ENCODE measurements around the gene TIMM44.

TIMM44 gene, protein sequence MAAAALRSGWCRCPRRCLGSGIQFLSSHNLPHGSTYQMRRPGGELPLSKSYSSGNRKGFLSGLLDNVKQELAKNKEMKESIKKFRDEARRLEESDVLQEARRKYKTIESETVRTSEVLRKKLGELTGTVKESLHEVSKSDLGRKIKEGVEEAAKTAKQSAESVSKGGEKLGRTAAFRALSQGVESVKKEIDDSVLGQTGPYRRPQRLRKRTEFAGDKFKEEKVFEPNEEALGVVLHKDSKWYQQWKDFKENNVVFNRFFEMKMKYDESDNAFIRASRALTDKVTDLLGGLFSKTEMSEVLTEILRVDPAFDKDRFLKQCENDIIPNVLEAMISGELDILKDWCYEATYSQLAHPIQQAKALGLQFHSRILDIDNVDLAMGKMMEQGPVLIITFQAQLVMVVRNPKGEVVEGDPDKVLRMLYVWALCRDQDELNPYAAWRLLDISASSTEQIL

DNA sequence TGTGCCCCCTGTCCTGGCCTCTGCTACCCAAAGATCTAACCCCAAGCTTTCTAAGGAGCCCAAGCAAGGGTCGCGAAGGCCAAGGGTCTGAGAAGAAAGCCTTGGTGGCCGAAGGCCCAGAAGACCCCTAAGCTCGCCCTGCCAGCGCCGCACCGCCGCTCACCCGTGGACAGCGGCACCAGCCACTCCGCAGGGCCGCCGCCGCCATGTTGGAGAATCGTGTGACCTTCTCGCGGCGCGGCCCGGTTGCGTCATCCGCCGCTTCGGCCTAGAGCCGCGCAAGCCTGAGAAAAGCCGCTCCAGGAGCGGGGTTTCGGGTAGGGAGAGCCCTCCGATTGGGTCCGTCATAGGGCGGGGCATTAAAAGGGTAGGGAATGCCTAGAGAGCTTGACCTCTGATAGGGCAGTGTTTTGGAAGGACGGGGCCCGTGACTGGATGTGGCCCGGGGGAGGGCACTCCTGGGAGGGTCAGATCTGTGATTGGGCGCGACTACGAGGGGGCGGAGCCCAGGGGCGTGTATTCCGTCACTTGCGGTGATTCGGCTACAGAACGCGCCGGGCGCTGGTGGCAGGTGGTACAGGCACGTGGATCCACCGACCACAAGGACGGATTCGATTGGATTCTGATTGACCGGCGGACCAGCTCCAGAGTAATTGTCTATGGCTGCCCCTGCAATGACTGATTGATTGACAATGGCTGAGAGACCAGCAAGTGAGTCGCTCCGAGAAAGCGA, at the start of gene TIMM44:
Gene TIMM44 (minus strand): TSS at position 223 of the 733 bp plus-strand sequence. CDS start 15 bp downstream, at position 208.
- peak; percentile 99 for DNase-seq

DNA sequence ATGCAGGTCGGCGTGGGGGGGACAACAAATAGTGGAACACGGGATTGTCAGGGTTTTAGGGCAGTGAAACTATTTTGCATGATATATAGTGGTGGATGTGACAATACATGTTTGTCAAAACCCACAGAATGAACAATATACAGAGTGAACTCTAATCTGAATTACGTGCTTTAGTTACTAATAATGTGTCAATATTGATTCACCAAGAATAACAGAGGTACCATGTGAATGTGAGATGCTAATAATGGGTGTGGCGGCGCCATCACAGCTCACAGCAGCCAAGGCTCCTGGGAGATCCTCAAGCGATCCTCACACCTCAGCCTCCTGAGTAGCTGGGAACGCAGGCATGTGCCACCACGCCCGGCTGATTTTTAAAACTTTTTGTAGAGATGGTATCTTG, 49.1 kb upstream of the TIMM44 start:
- DNase-seq: no peak

DNA sequence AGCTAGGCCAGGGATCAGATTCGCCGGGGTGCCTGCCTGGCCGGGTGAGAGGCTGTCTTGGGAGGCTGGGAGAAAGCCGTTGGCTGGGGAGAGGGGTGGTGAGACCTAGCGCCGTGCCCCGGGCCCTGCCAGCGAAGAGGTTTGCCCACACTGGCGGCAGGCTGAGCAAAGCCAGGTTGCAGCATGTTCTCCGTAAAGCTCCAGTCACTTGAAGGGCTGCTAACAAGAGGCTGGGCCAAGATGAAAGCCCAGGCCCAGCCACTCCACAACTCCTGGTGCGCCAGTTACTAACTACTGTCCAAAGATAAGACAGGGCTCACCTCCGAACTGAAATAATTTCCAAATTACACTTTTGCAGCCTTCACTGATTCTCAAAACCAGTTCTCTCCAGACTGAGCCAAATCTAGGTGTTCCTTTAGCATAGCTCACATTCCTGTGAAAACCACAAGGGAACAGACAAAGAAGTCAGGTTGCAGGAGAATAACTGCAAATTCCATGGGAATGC, 45.7 kb upstream of the TIMM44 start:
- no peak for DNase-seq

DNA sequence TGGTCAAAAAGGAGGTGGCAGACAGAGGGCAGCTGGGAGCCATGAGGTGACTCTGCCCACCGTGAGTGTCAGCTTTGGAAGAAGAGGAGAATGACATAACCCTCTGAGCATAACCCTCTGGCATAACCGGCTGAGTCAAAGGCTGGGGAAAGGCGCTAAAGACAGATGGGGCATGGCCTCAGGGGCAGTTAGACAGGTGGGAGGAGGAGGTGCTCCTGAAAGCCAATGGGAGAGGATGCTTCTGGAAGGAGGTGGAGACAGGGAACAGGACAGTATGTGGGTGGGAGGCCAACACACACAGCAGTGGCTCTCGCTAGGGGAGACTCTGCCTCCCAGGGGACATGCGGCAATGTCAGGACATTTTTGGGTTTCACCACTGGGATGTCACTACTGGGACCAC, 44.8 kb upstream of the TIMM44 start:
- DNase-seq: no peak

DNA sequence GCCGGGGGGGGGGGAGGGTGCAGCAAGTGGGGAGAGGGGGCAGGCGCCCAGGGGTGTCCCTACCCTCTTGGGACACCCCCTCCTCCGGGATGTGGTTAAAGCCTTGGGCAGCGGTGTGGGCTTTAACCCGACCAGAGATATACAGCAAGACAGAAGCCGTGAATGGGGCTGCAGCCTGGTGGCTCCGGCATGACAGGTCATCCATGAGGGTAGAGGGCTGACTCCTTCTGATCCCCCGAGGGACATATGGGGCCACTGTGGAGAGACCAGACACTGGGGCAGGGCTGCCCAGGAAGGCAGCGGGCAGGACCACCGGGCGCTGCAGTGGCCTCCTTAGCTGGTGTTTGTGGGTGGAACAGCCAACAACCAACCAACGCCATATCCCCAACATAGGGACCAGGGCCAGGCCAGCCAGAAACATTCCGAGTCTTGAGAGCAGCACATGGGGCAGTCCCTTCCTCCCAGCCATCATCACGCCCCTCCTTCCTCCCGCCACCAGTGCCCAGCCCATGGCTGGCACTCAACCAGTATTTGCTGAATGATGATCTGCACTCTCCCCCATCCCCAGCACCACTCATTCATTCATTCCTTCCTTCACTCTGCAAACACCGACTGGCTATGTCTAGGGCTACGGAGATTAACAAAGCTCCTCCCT, 43.8 kb upstream of the TIMM44 start:
- DNase-seq: no peak

DNA sequence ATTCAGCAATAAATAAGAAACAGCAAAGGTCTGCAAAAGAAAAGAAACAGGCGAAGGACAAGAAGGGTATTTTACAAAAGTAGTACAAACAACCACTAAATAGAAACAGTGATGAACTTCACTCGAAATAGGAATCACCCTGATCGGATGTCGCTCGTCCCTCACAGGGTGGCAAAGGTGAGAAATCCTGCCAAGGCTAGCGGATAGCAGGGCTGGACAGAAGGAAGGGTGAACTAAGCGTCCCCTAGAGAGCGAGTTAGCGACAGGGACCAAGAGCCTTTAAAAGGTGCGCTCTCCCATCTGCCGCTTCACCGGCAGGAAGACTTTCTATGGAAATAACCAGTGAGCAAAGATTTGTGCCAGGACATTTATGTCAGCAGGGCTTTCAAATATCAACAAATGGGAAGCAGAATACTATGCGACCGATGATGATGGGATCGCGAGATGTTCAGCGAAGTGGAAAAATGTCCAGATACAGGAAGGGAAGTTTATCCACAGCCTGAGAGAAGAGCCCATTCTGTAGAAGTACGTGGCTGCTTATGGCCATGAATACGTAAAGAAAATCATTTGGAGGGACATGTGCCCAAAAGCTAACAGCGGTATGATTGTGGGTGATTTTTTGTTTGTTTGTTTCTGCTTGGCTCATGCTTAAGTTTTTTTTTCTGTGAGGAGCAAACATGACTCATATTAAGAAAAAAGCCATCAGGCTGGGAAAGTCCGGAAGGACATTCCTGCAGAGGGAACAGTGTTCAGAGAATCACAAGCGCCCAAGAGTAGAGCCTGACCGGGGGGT, 43.1 kb upstream of the TIMM44 start:
- DNase-seq: no peak

DNA sequence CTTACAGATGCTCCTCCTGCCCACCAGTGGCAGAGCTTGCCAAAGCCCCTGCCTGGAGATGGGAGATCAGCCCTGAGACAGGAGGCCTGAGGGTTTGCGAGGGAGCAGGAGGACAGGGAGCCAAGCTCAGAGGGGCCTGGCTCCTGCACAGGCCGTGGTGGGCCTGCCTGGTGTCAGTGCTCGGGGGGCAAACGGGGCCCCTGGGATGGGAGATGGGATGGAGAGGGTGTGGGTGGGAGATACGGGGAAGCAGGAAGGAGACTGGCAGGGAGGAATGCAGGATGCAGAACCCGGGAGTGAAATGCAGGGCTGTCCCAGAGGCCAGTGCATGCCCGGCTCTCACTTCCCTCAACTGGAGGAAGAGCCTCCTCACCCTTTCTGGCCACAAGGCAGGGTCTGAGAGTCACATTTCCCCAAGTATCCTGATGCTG, 42.0 kb upstream of the TIMM44 start:
- DNase-seq: no peak

DNA sequence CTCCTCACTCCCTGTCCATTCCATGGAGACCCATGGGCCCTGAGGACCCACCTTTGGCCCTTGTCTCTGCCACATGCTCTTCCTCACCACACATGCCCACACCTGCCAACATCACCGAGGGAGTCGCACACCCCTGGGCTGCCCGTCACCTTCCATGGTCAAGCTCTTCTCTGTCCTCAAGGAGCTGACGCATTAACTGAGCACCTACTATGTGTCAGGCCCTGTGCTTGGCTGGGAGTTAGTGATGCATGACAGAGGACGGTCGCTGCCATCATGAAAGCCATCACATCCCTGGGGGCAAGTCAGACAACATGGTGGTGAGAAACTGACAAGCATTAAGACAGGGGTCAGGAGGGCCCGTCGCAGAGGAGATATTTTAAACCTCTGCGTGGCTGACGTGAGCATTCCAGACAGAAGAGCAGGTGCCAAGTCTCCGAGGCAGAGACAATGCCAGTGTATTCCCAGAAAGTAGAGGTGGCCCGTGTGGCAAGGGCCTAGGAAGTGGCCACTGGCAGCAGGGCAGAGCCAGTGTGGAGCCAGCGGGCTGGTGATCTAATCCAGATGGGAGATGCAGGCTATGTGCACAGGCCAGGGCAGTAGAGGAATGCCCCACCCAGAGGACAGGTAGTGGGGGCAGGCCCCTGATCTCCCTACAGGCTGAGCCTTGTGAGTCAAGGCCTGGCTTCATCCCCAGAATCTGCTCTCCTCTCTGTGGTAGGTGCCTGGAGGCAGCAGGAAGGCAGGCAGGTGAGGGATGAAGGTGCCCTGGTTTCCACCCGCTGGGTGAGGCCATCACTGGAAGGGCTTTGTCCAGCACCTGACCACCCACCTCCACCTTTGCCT, 40.8 kb upstream of the TIMM44 start:
- DNase-seq: no peak

DNA sequence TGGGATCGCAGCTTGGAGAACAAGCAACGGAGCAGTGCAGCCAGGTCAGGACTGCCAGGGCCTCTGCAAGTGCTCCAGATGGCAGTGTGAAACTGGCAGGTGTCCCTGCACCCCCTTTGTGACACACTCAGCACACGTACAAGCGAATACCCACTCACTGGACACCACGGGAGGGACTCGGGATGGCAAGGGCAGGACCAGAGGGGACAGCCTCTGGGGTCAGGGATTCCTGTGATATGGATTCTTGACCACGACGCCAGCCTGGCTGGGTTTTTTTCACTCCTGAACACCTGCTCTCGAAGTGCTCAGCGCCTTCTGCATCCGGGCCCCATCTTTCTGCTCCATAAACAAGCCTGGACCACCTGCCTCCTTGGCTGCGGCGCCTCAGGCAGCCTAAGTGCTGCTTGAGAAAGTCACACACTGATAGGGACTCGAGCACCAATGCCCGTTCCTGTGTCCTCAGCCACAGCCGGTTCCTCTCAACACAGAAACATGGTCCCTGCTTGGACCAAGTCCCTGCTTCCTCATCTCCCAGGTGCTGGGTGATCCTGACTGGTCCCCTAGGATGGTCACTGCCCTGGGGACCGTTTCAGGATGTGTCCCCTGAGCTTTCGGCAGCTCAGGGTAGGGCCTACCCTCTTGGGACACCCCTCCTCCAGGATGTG, 40.0 kb upstream of the TIMM44 start:
- DNase-seq: no peak

DNA sequence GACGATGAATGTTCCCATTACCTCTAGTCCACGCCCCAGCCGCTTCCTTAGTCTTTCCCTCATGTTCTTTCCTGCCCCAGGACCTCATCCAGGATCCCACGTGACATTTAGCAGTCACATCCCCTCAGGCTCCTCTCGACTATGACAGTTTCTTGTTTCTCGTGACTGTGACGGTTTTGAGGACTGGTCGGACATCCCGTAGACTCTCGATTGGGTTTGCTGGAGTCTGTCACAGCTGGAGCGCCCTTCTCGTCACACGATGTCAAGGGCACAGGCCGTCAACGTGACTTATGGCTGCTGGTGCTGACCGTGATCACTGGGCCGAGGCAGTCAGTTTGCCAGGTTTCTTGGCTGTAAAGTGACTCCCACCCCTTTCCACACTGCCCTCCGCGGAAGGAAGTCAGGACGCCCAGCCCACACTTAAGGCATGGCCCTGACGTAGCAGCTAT, 39.2 kb upstream of the TIMM44 start:
- DNase-seq: no peak

DNA sequence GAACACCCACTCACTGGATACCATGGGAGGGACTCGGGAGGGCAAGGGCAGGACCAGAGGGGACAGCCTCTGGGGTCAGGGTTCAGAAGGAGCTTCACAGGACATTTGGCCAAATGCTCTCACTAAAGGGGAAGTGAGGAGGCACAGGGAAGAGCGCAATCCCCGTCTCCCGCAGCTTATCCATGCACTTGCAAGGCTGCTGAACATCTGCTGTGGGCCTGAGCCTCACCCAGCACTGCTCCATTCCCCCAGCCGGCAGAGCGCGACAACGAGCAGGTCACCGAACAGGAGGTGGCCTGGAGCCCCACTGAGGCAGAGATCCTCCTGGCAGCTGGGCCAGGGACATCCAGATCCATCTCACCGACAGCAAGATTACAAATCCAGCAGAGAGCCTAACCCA, 38.6 kb upstream of the TIMM44 start:
- DNase-seq: no peak

DNA sequence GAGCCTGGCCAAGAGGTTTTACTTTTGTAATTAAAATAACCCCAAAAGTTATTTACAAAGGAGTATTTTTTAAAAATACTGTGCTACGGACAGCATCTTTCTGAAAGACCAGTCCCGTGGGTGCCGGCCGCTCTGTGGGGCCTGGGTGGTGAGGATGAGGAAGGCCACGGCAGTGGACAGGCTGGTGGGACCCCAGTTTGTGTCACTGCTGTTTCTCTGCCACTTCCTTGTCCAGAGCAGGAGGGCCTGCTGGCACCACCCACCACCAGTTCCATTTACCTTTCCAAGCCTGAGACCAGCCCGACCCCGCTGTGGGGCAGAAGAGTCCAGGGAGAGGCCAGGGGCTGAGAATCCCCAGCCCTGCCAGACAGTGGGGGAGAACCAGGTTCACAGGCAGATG, 38.2 kb upstream of the TIMM44 start:
- no peak for DNase-seq

DNA sequence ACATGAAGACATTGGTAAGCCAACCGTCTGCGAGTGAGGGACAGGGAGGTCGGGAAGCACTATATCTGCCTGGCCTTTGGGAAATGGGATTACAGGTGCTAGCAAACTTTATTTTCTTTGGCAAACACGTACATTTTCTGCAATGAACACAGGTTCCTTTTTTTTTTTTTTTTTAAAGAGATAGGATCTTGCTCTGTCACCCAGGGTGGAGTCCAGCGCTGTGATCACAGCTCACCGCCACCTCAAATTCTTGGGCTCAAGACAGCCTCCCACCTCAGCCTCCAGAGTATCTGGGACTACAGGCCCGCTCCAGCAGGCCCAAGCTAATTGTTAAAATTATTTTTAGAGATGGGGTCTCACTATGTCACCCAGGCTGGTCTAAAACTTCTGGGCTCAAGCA, 37.7 kb upstream of the TIMM44 start:
- DNase-seq: no peak

DNA sequence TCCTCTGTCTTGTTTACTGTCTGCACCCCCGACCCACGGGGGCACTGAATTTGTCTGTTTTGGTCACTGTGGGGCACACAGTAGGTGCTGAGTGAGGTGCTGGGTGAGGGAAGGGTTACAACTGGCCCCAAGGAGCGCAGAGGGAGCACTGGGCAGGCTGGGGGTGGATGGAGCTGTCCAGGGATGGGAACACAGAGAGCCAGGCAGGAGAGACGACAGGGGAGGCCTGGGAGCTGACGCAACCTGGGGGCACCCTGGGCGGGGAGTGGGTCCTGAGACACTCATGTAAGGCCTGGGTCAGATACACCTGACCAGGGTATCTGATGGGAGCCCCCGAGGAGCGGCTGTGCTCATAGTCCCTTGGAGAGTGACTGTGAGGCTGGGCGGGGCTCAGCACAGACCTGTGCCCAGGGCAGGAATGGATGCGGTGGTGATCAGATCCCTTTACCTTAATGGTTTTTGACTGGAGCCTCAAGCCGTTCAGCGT, 37.2 kb upstream of the TIMM44 start:
- DNase-seq: no peak

DNA sequence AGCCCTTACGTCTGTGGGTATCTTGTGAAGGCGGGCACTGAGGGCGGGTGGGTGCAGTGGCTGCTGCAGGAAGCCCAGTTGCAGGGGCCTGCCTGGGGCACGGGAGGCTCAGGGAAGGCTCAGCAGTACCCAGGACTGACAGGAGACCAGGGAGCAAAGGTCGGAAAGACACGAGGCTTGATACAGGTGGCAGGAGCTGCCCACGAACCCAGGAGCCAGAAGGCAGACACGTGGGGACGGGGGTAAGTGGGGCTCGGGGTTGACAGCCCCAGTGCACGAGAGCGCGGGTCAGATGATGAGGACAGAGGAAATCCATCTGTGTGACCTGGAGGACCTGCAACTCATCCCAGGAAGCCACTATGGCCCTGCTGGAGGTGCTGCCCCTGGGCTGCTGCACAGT, 36.7 kb upstream of the TIMM44 start:
- DNase-seq: no peak

DNA sequence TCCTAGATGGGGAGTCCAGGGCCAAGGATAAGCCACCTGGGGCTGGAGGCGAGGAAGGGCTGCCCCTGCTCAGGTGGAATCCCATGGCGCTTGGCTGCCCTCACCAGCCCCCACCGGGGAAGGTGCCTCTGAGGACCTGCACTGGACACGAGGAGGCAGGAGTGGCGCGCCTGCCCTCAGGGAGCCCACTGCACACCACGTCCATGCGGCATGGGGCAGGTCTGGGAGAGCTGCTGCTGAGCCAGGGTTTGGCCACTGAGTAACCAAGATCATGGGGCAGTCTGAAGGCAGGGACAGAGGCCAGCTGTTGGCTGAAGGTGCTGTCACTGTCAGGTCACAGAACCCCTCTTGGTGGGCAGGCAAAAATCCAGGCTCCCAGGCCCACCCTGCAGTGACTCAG, 36.1 kb upstream of the TIMM44 start:
- no peak for DNase-seq

DNA sequence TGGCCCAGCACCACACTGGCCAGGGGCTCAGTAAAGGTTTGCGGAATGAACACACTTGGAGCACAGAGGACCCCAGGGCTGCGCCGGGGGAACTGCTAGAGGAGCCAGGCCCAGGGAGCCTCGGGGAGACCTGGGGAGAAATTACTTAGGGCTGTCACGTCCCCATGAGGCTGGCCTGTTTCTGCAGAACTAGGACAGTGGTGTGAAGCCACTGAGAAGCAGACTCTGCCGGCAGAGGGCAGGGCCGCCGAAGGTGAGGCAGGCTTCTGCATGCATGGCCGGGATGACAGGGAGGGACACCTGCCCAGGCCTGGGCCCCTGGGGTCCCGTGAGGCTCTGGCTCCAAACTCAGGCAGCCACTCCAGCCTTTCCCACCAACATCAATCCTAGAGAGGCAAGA, 35.5 kb upstream of the TIMM44 start:
- no peak for DNase-seq

DNA sequence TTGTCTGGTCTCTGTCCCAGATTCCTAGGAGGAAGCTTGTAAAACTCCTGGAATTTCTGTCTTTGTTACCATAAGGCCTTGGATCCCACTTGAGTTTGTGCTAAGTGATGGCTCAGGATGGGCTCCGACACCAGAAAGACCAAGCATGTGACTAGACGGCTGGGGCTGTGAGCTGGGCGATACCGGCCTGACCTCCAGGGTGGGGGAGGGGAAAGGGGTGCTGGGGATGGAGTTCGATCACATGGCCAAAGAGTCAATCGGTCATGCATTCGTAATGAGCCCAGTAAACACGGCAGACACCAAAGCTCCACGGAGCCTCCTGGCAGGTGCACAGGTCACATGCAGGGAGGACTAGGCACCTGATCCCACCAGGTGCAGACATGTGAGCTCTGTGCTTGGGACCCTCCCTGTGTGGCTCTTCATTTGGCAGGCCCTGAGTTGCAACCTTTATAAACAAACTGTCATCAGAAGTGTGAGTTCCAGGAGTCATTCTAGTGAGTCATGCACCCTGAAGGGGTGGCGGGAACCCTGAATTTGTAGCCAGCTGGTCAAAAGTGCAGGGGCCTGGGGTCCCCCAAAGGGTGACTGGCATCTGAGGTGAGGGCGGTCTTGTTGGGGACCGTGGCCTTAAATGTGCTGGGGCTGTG, 34.8 kb upstream of the TIMM44 start:
- no peak for DNase-seq

DNA sequence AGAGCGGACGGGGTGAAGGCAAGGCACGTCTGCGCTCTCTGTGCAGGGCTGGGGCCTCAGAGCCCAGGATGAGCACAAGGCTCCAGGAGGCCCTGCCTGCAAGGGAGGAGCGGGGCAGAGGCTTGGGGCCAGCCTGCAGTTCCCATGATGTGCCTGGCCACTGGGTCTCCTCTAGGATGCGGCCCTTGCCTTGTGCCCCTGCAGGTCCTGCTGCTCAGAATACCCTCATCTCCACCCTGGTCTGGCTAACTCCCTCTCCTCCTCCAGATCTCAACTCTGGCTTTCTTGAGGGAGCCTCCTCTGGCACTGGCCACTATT, 34.2 kb upstream of the TIMM44 start:
- DNase-seq: no peak

DNA sequence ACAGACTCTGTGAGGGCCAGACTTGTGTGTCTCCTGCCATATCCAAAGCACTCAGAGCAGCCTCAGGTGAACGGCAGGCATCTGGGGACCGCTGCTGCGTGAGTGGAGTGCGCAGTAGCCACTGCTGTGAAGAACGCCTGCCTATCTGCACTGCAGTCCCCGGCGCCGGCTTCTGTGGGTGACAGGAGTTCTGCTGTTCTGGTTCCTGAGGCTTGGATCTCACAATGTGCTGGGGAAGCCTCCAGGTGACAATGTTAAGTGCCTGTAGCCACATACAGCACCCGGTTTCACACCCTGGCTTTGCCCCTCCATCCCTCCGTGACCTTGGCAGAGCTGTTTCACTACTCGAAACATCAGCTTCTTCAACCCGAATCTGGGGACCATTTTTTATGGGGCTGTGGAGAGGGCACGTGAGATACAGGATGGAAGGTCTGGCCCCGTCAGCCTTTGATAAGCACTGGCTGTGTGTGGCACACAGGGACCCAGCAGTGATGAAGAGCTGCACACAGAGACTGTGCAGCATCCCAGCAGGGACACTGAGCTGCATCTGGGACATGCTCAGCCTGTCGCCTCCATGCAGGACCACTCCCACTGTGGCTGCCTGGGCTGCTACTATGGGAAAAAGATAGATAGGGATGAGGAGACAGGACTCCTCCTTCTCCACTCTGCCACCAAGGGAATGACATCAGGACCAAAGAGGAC, 33.7 kb upstream of the TIMM44 start:
- no peak for DNase-seq

Measured in CD4-positive, alpha-beta T cell treated with Interferon gamma for 1 hour (primary cell).